Common myeloid progenitor, CD34-positive (primary cell): ENCODE data around the gene TCAP.

Source experiments
- CTCF ChIA-PET: fragments of 350-600 bp; sonication (Branson Sonifier 250); formaldehyde crosslinking; loops from one replicate; lab custom pipeline; 2021; ENCODE audit warnings: antibody characterized with exemption; lab: Charles Lee
- POLR2A ChIA-PET: fragments of 350-600 bp; sonication (Branson Sonifier 250); formaldehyde crosslinking; loops from one replicate; lab custom pipeline; 2021; ENCODE audit warnings: antibody characterized with exemption; lab: Charles Lee
- DNase-seq, 3 donors: peaks; one replicate each; pipeline versions ENCODE4 v3.0.0 to v3.0.0-alpha.2; 2013
- H3K27ac ChIP-seq, 2 experiments: 1 replicate in 1 of 2; 2 replicates in 1 of 2; pipeline ENCODE4 v1.7.0; 2013; ENCODE audit warnings: inconsistent platforms in 2 of 2, low read length in 2 of 2, mild to moderate bottlenecking in 2 of 2, low read depth in 1 of 2, moderate library complexity in 1 of 2; ENCODE audit not compliant: severe bottlenecking in 2 of 2, insufficient read depth in 1 of 2, poor library complexity in 1 of 2
- H3K27me3 ChIP-seq, 5 experiments: replicated peaks in 2 of 5; 1 replicate in 3 of 5; 2 replicates in 2 of 5; pipeline versions ENCODE4 v1.6.1 to v1.7.0; 2013; ENCODE audit warnings: low read length in 4 of 5, mild to moderate bottlenecking in 2 of 5, moderate library complexity in 2 of 5, inconsistent platforms in 1 of 5; ENCODE audit not compliant: insufficient read depth in 5 of 5, control insufficient read depth in 4 of 5
- H3K36me3 ChIP-seq, 4 experiments: 1 replicate in 2 of 4; 2 replicates in 2 of 4; pipeline versions ENCODE4 v1.6.1 to v1.7.0; 2013; ENCODE audit warnings: low read length in 3 of 4, control low read depth in 1 of 4, mild to moderate bottlenecking in 1 of 4; ENCODE audit not compliant: control insufficient read depth in 4 of 4, insufficient read depth in 4 of 4
- H3K4me1 ChIP-seq, 4 experiments: 1 replicate in 3 of 4; 2 replicates in 1 of 4; pipeline versions ENCODE4 v1.6.1 to v1.7.1; 2013; ENCODE audit warnings: low read length in 3 of 4, mild to moderate bottlenecking in 3 of 4, control low read depth in 1 of 4, inconsistent platforms in 1 of 4, moderate library complexity in 1 of 4; ENCODE audit not compliant: control insufficient read depth in 4 of 4, insufficient read depth in 4 of 4; ENCODE audit errors: control extremely low read depth in 1 of 4
- H3K4me3 ChIP-seq, 7 experiments: 1 replicate in 4 of 7; 2 replicates in 3 of 7; pipeline versions ENCODE4 v1.5.1 to v1.7.0; 2013; ENCODE audit warnings: mild to moderate bottlenecking in 7 of 7, low read length in 6 of 7, moderate library complexity in 6 of 7, inconsistent platforms in 2 of 7, low read depth in 2 of 7, control low read depth in 1 of 7; ENCODE audit not compliant: insufficient read depth in 4 of 7, control insufficient read depth in 1 of 7; ENCODE audit errors: extremely low read depth in 1 of 7
- H3K9me3 ChIP-seq, 5 experiments: 1 replicate in 4 of 5; 2 replicates in 1 of 5; pipeline versions ENCODE4 v1.6.1 to v1.7.1; 2013; ENCODE audit warnings: low read length in 4 of 5, mild to moderate bottlenecking in 2 of 5, inconsistent platforms in 1 of 5, low read depth in 1 of 5, moderate library complexity in 1 of 5; ENCODE audit not compliant: control insufficient read depth in 4 of 5, insufficient read depth in 2 of 5; ENCODE audit errors: control extremely low read depth in 1 of 5
- WGBS: methylation state at CpG from one replicate; pipeline ENCODE4 v1.1.5; 2013; ENCODE audit not compliant: insufficient coverage; 5-methylcytosine and 5-hydroxymethylcytosine counted together

Gene TCAP

DNA sequence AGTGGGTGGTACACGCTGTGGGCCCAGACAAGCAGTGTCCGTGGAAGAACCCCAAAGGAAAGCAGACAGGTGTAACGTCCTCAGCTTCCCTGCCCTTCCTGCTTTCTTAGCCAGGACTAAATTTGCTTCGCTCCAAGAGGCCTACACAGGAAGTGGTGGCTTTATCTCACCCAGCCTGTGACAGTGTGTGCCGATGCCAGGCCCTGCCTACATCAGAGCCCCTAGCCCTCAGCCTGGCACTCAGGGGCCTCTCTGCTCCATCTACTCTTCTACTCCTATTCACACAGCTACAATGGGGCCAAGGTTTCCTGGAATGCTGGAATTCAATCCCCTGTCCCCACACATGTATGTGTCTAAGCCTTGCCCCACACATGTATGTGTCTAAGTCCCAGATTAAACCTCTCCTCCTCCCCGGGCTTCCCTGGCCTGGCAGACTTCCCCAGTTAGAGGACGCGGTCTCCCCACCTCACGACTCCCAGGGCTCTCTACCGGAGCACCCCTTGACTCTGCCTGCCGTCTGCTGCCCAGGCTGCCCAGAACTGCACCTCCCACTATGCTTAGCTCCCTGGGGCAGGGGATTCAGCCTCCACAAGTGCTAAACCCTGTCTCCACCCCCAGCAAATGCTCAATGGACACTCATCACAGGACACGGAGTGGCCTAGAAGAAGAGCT is 14.5 kb downstream of the TCAP start:
- Histone ChIP-seq H3K36me3 (peaks cover 0 to 13% (median under 1%) of the 10 kb centered on the region in 4 experiments), H3K4me1 (peaks cover 9 to 51% (median 41%) of the 10 kb centered on the region in 4 experiments), H3K4me3 (peak overlapping the region in 1 of 7 experiments; percentile 13), H3K27ac (peak overlapping the region; percentile 23 to 62), H3K27me3 (no peaks in the 10 kb centered on the region), H3K9me3 (no peaks in the 10 kb centered on the region)
- peak; percentile 54 to 73 (median 67) for DNase-seq
- POLR2A ChIA-PET: interaction anchor here (0.7 to 1.1 kb wide), 4 partner anchors 9 to 967 kb away, joined by 3 to 4 read pairs (median 3); partner anchors contain the start of genes PGAP3 and PNMT
- 11% methylated on average over 6 of the region's 12 CpGs for WGBS
- CTCF ChIA-PET: interaction anchor here (1.1 to 22.5 kb wide), 6 partner anchors 8 to 54 kb away, joined by 3 to 445 read pairs (median 25); partner anchors contain the start of genes PGAP3, PNMT, PPP1R1B and TCAP

GRCh38 chr17:39683295-39683939 is 18.3 kb downstream of the TCAP start:
- Histone ChIP-seq H3K27me3 (no peaks in the 10 kb centered on the region), H3K9me3 (no peaks in the 10 kb centered on the region), H3K36me3 (peaks cover 0 to 17% (median under 1%) of the 10 kb centered on the region in 4 experiments), H3K27ac (no peak overlapping the region), H3K4me3 (no peak overlapping the region), H3K4me1 (peaks cover 8 to 32% (median 21%) of the 10 kb centered on the region in 4 experiments)
- peak in 1 of 3 donors; percentile 19 for DNase-seq
- ChIA-PET POLR2A (no interaction called here), CTCF (interaction anchor here (0.6 to 1.6 kb wide), 5 partner anchors 13 to 146 kb away, joined by 3 to 4 read pairs (median 3); partner anchors contain the start of gene PNMT)
- 89% methylated on average over 7 of the region's 9 CpGs for WGBS

- CTCF ChIA-PET: interaction anchor here (1.1 to 2.1 kb wide), 4 partner anchors 12 to 147 kb away, joined by 3 to 10 read pairs (median 4); no protein-coding TSS in a partner anchor
- DNase-seq: no peak
- Histone ChIP-seq H3K4me1 (peaks cover 7 to 30% (median 20%) of the 10 kb centered on the region in 4 experiments), H3K27me3 (no peaks in the 10 kb centered on the region), H3K27ac (no peak overlapping the region), H3K9me3 (no peaks in the 10 kb centered on the region), H3K36me3 (peaks cover 0 to 17% (median under 1%) of the 10 kb centered on the region in 4 experiments), H3K4me3 (no peak overlapping the region)
- 98% methylated on average over 11 of the region's 12 CpGs for WGBS
- POLR2A ChIA-PET: no interaction called here
Observed at GRCh38 chr17:39684369-39685192, 19.4 kb downstream of the TCAP start.

GRCh38 chr17:39687101-39687545 is 22.0 kb downstream of the TCAP start:
- 81% methylated on average over 6 of the region's 6 CpGs for WGBS
- POLR2A ChIA-PET: no interaction called here
- Histone ChIP-seq H3K36me3 (peaks cover 0 to 17% (median under 1%) of the 10 kb centered on the region in 4 experiments), H3K27ac (no peak overlapping the region), H3K4me3 (peak overlapping the region in 5 of 7 experiments; percentile 75 to 96 (median 86)), H3K27me3 (no peaks in the 10 kb centered on the region), H3K4me1 (peaks cover 7 to 18% (median 9%) of the 10 kb centered on the region in 4 experiments), H3K9me3 (no peaks in the 10 kb centered on the region)
- DNase-seq: no peak
- CTCF ChIA-PET: interaction anchor here (1.0 to 2.4 kb wide), 4 partner anchors 8 to 64 kb away, joined by 3 to 9 read pairs (median 4); partner anchors contain the start of gene MIEN1

GRCh38 chr17:39687546-39688474 is 22.7 kb downstream of the TCAP start, which contains the start of gene PGAP3:
PGAP3 (minus strand) TSS chr17:39688057; CDS start chr17:39688014, 43 bp downstream.
- ChIA-PET CTCF (interaction anchor here (1.0 to 2.4 kb wide), 4 partner anchors 9 to 42 kb away, joined by 3 to 9 read pairs (median 6); partner anchors contain the start of gene MIEN1), POLR2A (interaction anchor here (1.6 kb wide), 1 partner anchor 8 kb away, joined by 4 read pairs; no protein-coding TSS in a partner anchor)
- DNase-seq: peak; percentile 94 to 96 (median 94)
- no peaks in the 10 kb centered on the region for H3K27me3 ChIP-seq
- H3K4me1 ChIP-seq: peaks cover 7 to 18% (median 9%) of the 10 kb centered on the region in 4 experiments
- H3K4me3 ChIP-seq: peak within 1 kb of the TSS; percentile 36 to 96 (median 86)
- peak within 1 kb of the TSS; percentile 46 to 78 for H3K27ac ChIP-seq
- 2% methylated on average over 42 of the region's 45 CpGs for WGBS
- no peaks in the 10 kb centered on the region for H3K9me3 ChIP-seq
- H3K36me3 ChIP-seq: peaks cover 0 to 17% (median under 1%) of the 10 kb centered on the region in 4 experiments
